GM12892 (cell line): Measurements from ENCODE around the gene SLC25A22.

Experiments used
- POLR2A ChIP-seq: IDR thresholded peaks from 2 replicates; pipeline ENCODE4 v1.6.1; 2011; ENCODE audit warnings: low read depth, low read length, control low read depth
- POLR2AphosphoS5 ChIP-seq: IDR thresholded peaks from 2 replicates; pipeline ENCODE4 v1.6.1; 2011; ENCODE audit warnings: low read depth, low read length, control low read depth
- TAF1 ChIP-seq: IDR thresholded peaks from 2 replicates; pipeline ENCODE4 v1.6.1; 2011; ENCODE audit warnings: low read depth, mild to moderate bottlenecking, control low read depth, low read length, borderline replicate concordance

GRCh38 chr11:747158-748006, 50.7 kb downstream of the SLC25A22 start, which contains the start of gene TALDO1:
- no peak for TF ChIP-seq TAF1
- TF ChIP-seq POLR2AphosphoS5: no peak
- TF ChIP-seq POLR2A: peak; percentile 68
